Measurements from ENCODE around the gene NOBOX.
"Not testable (repeated sequence)": the region's sequence is repeated elsewhere in the genome, so short reads cannot be mapped to it uniquely, and the experiment has no call there.

The NOBOX gene

DNA sequence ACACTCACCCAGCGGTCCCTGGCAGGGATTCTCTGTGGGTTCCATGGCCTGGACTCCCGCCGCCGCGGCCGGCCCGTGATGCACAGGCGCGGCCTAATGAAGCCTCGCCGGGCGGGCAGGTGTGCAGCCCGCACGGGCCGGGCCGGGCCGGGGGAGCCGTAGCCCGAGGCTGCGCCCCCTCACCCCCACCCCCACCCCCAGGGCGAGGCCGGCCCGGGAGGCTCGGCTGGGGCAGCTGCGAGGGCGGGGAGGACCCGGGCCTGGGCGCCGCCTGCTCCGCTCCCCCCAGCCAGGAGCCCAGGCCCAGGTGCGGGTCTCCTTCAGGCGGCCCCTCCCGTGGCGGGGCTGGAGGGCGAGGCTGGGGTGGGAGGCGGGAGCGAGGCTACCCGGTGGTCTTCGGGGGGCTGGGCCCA lies at the start of gene NOBOX:
TSS of gene NOBOX (minus strand) at position 45 of the 413 bp plus-strand sequence.
- in situ Hi-C loops (cut with HindIII; ENCODE audit: low sequenced_read_pairs), result no loop called here

DNA sequence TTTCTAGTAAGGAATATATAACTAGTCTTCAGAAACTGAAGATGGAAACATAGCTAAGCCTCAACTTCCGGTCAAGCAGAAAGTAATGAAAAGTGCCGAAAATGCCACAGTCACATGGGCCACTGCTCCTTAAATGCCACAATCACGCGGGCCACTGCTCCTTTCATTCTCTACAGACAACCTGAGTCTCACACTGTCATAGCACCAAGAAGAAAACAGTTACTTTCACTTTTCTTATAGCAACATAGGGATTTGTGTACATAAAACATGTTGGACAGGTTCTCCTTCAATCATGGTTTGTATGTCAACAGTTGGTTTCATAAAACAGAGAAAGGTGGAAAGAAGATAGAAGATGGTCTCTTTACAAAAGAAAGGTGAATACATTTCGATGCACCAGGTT lies 48.6 kb upstream of the NOBOX start:
- in situ Hi-C loops (cut with HindIII; ENCODE audit: low sequenced_read_pairs), result no loop called here

DNA sequence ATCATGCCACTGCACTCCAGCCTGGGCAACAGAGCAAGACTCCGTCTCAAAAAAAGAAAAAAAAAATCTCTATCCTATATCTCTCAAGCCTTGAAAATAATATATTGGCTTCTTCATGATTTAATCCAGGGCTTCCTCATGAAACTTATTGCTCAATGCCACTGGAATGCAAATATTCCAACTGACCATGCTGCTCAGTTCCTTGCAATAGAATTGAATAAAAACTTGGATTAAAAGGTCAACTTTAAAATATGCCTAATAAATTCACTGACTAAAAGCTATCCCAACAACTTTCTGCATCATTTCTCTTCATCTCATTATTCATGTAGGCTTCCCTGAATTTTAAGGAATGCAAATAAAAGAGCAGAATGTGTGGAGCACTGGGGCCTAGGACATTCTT lies 42.1 kb upstream of the NOBOX start:
- in situ Hi-C loops (cut with HindIII; ENCODE audit: low sequenced_read_pairs), result loop anchor here (25.0 kb wide), 1 partner anchor 283 kb away; no protein-coding TSS in a partner anchor

DNA sequence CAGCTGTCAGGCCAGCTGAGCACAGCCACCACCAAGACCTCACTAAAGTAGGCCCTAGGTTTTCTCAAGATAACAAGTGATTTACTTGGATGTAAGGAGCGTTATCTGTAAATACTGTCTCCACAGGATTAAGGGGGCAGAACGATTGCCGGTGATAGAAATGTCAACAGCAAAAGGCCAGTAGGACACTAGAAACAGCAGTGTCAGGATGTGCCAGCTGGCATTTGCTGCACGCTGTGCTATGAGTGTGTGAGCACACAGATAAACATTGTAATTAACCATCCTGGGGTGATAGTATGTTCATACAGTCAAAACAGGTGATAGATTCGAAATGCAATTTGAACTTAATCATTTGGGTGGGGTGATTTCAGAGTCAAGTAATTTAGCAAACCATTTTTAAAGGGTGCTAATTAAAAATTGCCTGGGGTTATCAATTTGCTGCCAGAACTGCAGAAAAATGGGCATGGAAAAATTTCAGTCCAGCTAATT lies 36.3 kb upstream of the NOBOX start:
- in situ Hi-C loops (cut with HindIII; ENCODE audit: low sequenced_read_pairs), result loop anchor here (25.0 kb wide), 1 partner anchor 277 kb away; no protein-coding TSS in a partner anchor

DNA sequence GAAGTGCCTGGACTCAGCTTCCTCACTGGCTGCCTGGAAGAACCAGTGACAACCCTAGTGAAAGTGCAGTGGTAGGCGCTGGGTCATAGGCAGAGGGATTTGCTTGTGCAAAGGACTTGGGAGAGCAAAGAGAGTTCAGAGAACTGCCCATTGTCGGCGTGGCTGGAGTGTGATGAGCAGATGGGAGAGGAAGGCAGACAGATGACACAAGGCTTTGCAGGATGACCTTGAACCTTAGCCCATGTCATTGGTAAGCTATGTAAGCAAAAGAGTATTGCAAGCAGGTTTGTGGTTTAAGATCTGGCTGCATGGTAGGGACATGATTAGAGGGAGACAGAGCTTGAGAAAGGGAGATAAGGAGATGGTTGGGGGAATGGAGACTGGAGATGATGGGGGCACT lies 35.3 kb upstream of the NOBOX start:
- in situ Hi-C loops (cut with HindIII; ENCODE audit: low sequenced_read_pairs), result loop anchor here (25.0 kb wide), 1 partner anchor 276 kb away; no protein-coding TSS in a partner anchor

DNA sequence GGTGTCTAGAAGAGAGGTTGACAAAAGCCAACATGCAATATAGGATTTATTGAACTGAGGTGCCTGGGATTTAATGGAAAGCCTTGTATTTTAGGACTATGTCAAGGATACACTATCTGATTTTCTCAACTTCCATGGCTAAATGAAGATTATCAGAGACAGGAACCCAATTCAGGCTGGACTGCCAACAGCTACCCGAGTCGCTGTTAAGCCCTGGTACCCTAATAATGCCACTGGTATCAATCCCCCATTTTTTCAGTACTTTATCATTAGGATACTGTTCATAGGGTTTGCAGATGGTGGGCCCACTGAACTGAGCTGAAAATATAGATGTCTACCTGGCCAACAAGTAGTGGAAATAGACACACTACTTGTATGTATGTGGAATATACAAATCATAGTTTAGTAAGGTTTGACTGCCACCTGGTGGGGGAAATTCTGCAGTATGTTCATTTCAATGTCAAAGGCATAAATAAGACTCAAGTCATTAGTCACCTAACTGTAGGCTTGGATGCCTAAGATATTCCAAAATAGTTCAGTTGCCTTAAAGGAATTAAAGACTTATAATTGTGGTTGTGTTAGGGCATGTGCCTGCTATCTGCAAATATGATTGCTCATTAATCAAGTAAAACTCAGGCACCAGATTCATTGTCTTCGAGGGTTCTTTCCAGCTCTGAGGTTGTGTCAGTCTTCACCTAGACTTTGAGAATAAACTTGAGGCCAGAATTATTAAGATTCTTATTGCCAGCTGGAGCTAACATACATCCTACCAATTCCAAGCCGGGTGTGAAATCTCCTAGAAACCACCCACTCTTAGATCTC lies 34.1 kb upstream of the NOBOX start:
- in situ Hi-C loops (cut with HindIII; ENCODE audit: low sequenced_read_pairs), result loop anchor here (25.0 kb wide), 1 partner anchor 275 kb away; no protein-coding TSS in a partner anchor

DNA sequence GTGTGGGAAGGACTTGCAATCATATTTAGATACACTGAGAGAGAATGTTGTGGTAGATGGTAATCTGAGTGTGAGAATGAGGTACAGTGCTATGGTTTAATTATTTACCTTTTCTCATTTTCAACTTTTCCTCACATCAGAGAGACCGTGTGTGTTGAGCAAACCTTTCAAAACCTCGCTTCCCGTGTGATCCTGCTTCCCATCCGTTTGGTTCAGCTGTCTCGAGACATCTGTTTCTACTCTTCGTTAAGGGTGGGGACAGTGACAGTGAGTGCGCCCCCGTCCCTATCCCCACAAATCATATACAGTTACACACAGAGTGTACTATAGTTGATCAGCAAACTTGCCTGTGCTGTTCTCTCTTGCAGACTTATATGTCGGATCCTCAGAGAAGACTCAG lies 33.0 kb upstream of the NOBOX start:
- in situ Hi-C loops (cut with HindIII; ENCODE audit: low sequenced_read_pairs), result loop anchor here (25.0 kb wide), 1 partner anchor 274 kb away; no protein-coding TSS in a partner anchor

DNA sequence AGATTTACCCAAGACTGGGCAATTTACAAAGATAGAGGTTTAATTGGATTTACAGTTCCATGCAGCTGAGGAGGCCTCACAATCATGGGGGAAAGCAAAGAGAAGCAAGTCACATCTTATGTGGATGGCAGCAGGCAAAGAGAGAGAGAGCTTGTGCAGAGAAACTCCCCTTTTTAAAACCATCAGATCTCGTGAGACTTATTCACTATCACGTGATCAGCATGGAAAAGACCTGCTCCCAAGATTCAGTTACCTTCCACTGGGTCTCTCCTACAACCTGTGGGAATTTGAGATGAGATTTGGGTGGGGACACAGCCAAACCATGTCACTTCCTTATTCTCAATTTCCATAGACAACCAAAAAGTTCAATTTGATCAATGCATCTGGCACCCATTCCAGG lies 24.9 kb upstream of the NOBOX start:
- in situ Hi-C loops (cut with HindIII; ENCODE audit: low sequenced_read_pairs), result loop anchor here (25.0 kb wide), 1 partner anchor 266 kb away; no protein-coding TSS in a partner anchor

DNA sequence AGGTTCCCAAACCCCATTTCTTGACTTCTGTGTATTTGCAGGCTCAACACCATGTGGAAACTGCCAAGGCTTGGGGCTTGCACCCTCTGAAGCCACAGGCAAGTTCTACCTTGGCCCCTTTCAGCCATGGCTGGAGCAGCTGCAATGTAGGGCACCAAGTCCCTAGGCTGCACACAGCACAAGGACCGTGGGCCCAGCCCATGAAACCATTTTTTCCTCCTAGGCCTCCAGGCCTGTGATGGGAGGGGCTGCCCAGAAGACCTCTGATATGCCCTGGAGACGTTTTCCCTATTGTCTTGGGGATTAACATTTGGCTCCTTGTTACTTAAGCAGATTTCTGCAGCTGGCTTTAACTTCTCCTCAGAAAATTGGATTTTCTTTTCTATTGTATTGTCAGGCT lies 24.0 kb upstream of the NOBOX start:
- in situ Hi-C loops (cut with HindIII; ENCODE audit: low sequenced_read_pairs), result loop anchor here (25.0 kb wide), 1 partner anchor 265 kb away; no protein-coding TSS in a partner anchor

DNA sequence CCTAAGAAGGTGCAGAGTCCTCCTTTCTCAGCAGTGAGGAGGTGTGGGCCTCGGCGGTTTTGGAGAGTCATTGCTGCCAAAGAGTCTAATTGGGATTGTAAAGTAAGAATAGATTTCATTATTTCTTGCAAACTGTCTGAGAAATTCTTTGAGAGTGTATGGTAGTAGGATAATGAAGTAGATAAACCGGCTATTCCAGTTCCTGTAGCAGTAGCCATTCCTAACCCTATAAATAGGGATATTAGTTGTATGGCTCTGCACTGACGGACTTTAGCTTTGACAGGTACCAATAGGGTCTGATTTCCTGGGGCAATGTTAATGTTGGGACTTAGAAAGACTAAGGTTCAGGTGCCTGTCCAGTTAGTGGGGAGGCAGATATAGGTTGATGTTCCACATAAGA lies 15.4 kb upstream of the NOBOX start:
- in situ Hi-C loops (cut with HindIII; ENCODE audit: low sequenced_read_pairs), result not testable (repeated sequence)

DNA sequence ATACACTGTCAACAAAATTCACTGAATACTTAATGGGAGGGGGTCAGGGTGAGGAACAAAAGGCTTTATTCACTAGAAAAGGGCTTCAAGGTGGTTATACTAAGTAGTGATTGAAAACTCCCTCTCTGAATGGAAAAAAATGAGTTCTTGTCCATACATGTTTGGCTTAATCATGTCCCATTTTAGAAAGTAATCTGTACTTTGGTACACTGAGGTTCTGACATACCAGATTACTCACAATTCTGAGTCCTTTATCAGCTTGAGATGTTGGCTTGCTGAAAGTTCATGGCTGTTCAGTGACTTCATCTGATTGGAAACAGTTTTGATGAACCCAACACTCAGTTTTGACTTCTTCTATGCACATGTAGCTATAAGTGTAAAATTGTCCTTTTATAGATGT lies 12.8 kb upstream of the NOBOX start:
- in situ Hi-C loops (cut with HindIII; ENCODE audit: low sequenced_read_pairs), result no loop called here

DNA sequence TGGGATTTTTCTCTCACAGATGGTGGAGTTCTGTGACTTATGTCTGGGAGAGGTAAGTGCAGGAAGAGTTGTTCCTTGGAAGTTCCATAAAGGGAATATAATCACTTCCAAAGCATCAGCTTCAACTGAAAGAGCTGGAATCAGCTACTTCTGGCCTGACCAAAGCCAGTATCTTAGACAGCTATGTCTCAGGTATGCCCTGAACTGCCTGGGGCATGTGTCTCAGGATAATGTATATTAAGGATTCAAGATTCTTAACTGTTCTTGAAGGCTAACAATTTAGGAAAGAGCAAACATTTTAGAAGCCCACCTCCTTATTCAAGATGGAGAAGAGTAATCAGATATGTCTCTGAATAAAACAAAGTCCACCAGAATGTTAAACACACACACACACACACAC lies 12.4 kb upstream of the NOBOX start:
- in situ Hi-C loops (cut with HindIII; ENCODE audit: low sequenced_read_pairs), result no loop called here

DNA sequence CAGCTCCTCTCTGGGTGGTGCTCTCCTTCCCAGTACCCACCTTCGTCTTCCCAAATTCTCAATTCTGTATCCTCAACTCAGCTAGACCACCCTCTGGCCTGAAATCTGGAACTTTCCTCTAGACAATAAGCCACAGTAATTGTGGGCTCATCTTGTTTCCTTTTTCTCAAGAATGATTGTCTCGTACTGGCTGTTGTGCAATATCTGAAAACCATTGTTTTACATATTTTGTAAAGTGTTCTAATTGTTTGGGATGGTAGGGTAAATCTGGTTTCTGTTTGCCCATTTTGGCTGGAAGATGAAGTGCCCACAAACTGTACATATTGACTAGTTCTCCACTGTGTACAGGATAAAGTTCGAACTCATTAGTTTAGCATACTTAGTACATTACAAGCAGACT lies 11.3 kb upstream of the NOBOX start:
- in situ Hi-C loops (cut with HindIII; ENCODE audit: low sequenced_read_pairs), result no loop called here

DNA sequence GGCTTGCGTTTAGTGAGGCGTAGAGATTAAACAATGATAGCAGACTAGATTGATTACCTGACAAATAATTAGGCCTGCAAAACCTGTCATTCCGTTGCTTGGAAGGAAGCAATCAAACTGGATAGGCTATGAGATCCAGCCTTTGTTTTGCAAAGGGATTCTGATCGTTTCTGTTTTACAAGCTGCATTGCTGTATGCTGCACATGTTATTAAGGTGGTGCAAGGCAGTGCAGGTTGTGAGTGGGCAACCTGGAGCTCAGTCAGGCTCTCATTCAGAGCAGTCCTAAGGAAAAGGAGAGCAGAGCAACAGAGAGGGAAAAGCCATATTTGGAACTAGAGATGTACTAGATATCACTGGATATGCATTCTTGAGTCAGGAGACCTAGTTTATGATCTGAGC lies 6.9 kb upstream of the NOBOX start:
- in situ Hi-C loops (cut with HindIII; ENCODE audit: low sequenced_read_pairs), result no loop called here

DNA sequence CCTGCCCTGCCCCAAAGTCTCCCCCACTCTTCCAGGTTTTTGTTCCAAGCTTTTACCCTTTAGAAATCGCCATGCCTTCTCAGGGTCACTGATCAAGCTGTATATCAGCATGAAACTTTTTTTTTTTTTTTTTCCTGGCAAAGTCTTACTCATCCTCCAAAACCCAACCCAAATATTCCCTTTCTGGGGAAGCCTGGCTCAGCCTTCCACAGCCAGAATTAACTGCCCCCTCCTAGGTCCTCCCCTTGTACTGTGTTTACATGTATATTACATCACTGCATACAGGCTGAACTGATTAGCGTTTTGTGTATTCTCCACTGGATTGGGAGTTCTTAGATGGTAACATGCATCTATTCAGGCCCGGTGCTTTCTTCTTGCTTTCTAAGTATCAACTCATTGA lies 4.6 kb upstream of the NOBOX start:
- in situ Hi-C loops (cut with HindIII; ENCODE audit: low sequenced_read_pairs), result no loop called here

DNA sequence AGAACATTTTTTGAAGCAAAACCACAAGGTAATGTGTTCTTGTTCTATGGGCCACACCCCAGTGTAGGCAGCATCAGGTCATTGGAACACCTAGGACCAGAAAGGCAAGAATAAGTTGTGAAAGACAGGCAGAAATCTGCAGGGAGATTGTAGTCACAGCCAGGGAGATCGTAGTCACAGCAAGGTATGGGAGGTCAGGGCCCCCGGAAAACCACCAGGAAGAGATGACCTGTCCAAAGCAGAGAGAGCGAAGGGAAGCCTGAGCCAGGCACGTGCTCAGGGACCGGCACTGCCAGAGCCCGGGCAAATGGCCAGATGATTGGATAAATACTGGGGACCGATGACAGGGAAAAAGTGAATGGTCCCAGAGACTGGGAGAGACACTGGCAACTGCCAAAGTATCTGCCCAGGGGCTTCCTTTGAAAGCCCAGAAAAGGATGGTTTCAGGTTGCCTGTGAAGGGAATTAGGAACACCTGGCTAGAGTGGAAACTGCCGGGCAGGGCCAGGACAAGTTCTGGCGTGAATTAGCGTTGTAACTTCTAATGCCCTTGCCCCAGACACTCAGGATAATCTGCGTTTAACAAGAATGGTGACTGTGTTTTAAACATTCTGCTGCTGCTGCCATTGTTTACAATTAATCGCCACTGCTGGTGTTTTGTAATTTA lies 3.9 kb upstream of the NOBOX start:
- in situ Hi-C loops (cut with HindIII; ENCODE audit: low sequenced_read_pairs), result no loop called here

DNA sequence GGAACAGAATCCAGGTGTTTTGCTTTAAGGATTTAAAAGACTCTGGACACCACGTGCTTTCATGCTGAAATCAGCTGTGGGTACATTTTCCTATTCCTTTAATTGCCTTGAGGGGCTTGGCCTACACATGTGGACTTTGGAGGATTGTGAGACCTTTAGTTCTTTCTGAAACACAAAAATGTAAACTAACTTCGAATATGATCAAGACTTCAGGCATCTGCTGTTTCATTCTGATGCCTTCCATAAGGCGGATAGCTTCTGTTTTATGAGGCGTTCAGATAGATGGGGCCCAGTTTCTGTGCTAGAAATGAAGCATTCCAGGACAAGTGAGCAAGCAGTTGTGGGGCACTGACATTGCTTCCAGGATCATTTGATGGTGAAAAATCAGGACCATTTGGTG lies 1.5 kb upstream of the NOBOX start:
- in situ Hi-C loops (cut with HindIII; ENCODE audit: low sequenced_read_pairs), result no loop called here

DNA sequence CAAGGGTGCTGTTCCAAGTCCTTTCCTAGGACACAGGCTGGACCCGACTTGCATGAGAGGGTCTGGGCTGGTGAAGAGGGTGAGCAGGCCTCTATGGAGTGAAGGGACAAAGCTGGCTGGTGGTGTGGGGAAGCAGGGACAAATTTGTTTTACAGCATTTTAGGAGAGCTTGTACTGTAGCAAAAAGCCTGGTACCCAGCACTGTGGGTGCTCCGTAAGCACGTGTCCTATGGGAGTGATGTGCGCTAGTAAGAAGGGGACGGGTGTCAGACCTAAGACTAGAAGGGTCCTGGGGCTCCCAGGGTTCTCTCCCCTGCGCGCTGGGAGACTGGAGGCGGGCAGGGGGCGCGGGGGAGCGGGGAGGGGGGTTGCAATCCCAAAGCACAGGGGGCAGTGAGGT lies 391 bp downstream of the NOBOX start:
- in situ Hi-C loops (cut with HindIII; ENCODE audit: low sequenced_read_pairs), result no loop called here

DNA sequence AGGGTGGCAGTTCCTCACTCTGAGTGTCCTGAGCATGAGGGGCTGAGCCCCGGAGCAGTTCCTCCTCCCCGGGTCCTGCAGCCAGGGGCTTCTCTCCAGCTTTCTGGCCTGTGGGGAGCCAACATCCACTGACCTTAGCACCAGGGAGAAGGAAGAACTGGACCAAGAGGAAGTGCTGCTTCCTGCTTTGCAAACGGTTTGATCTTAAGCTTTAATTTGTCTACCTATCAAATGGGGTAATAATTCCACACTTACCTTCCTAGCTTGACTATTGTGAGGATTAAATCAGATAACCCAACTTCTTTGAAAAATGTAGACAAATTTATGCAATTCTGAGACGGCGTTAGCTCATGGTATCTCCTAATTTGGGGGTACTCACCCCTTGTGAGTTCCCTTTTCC lies 2.0 kb downstream of the NOBOX start:
- in situ Hi-C loops (cut with HindIII; ENCODE audit: low sequenced_read_pairs), result no loop called here

DNA sequence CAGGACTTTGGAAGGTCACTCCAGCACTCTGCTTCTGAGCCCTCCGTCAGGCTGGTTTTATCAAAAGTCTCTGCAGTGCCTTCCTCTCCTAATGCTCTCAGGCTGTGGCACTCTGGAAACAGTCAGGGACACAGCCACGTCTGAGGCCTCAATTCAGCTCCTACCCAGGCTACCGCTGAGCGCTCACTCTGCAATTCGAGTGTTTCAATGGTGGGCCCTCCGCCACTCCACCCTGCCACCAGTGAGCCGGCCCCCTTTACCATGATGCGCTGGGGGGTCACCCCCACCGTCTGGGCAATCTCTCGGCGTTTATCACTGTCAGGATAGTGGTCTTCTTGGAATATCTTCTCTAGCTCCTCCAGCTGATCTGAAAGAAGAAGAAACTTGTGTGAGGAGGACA lies 3.5 kb downstream of the NOBOX start:
- in situ Hi-C loops (cut with HindIII; ENCODE audit: low sequenced_read_pairs), result no loop called here

DNA sequence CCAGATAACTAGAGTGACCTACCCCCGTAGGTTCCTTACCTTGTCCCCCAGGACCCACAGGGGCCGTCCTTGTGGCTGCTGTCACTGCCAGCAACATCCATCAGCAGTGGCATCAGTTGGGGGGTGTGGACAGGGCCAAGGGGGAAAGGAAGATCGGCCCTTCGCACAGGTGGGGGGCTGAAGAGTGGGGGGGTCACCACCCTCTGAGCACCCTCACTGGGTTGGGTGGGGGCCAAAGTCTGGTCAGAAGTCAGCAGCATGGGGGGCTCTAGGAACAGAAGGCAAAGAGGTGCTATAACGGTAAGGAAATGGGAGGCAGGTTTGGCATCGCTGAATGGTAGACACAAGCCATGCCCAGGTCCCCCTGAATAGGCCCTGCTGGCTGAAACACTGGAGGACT lies 4.6 kb downstream of the NOBOX start:
- in situ Hi-C loops (cut with HindIII; ENCODE audit: low sequenced_read_pairs), result no loop called here

DNA sequence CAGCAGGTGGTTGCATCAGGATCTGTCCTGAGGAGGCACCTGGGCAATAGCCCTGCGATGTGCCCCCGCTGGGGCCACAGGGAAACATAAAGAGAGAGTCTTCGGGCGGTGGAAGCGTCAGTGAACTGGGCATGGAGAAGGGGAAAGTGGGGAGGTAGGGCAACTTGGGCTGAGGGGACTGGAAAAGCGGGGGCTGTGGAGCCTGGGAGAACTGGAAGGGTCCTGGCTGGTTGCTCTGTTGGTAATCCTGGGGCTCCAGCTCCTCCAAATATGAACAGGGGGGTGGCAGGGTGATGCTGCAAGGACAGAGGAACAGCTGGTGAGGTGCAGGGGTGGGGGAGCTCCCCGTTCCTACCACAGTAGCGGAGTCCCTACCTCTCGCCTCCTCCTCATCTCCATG lies 5.2 kb downstream of the NOBOX start:
- in situ Hi-C loops (cut with HindIII; ENCODE audit: low sequenced_read_pairs), result no loop called here
